ENCODE data around the gene ERBIN.

DNA sequence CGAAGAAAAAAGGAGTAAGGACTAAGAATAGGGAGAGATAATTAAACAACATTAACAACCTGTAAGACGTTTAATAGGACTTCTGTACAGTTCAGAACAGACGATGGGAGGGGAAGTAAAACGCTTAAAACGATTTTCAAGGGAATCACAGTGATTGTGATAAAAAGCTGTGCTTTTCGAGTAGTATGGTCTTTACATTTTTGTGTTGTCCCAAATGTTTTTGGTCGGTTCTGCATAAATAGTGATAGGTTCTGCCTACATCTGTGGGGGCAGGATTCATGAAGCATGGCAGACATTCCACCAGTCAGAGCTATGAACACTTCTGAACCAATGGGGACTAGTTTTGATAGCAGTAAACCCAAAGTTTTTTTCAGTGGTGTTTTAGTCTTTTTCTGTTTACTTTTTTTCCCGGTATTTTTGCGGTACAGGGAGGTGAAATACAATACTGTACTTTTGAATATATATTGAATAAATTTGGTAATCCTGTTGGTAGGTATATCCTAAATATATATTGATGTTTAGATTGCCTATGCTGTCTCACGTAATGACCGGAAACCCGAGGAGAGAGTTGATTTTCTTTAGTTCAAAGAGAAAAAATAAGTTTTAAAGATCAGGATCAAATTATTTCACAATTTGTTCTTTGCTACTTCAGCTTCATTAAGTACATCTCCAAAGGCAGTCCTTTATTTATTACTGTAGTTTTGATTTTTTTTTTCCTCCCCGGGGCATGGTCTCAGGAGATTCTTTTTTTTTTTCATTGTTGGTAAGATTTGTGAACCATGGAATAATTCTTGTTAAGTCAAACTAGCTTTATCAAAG lies 1.3 kb downstream of the ERBIN start:
- TF ChIP-seq, protein P1, sequence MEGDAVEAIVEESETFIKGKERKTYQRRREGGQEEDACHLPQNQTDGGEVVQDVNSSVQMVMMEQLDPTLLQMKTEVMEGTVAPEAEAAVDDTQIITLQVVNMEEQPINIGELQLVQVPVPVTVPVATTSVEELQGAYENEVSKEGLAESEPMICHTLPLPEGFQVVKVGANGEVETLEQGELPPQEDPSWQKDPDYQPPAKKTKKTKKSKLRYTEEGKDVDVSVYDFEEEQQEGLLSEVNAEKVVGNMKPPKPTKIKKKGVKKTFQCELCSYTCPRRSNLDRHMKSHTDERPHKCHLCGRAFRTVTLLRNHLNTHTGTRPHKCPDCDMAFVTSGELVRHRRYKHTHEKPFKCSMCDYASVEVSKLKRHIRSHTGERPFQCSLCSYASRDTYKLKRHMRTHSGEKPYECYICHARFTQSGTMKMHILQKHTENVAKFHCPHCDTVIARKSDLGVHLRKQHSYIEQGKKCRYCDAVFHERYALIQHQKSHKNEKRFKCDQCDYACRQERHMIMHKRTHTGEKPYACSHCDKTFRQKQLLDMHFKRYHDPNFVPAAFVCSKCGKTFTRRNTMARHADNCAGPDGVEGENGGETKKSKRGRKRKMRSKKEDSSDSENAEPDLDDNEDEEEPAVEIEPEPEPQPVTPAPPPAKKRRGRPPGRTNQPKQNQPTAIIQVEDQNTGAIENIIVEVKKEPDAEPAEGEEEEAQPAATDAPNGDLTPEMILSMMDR (IDR thresholded peaks at IDR 0.05) = no peak
- TF ChIP-seq, protein P2, sequence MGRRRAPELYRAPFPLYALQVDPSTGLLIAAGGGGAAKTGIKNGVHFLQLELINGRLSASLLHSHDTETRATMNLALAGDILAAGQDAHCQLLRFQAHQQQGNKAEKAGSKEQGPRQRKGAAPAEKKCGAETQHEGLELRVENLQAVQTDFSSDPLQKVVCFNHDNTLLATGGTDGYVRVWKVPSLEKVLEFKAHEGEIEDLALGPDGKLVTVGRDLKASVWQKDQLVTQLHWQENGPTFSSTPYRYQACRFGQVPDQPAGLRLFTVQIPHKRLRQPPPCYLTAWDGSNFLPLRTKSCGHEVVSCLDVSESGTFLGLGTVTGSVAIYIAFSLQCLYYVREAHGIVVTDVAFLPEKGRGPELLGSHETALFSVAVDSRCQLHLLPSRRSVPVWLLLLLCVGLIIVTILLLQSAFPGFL (CRISPR knock-in tag; IDR thresholded peaks at IDR 0.05; ENCODE audit: borderline replicate concordance) = no peak
- TF ChIP-seq JUN (CRISPR knock-in tag; IDR thresholded peaks at IDR 0.05) = no peak
- TF ChIP-seq SP1 (CRISPR knock-in tag; conservative IDR thresholded peaks at IDR 0.05) = no peak
- TF ChIP-seq ETV6 (CRISPR knock-in tag; IDR thresholded peaks at IDR 0.05) = no peak

All from WTC11 (cell line).